ENCODE data around the gene TBC1D14. TPM values are rescaled to one million over a fixed set of nuclear protein-coding genes. Genes with fewer than 3 reads are reported as not detected.

The TBC1D14 gene
- total and polyA plus RNA-seq, 10 of the 15 experiments (the other 5 are each of a cell fraction or from before 2014, with no cell fraction given): 0.87 to 39.3 (median 30.1) TPM

DNA sequence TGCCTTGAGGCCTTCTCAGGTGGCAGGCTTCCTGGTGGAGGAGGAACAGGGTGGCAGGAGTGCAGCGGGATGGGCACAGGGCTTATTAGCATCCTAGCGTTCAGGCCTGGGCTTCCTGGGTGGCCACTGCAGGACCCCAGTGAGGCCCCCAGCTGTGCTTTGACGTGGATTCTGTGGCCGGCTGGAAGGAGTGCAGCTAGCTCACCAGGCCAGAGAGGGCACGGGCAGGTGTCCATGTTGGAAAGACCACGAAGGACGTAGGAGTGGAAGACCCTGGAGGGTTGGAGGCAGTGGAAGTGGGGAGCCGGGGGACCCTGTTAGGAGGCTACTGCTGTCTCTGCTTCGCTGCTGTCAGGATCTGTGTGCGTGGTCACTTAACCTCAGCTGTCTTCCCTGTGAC is 120.3 kb downstream of the TBC1D14 start:
- BruUV-seq (replicated peaks): no TSS peak
- Histone ChIP-seq H3K9ac (ENCODE audit: control insufficient read depth, insufficient read depth, low read length) (no peak overlapping the region), H3K36me3 (ENCODE audit: control insufficient read depth in 2 of 2, insufficient read depth in 2 of 2, low read length in 1 of 2) (peaks cover 9 to 22% of the 10 kb centered on the region in 2 experiments), H3K27me3 (replicated peaks in 1 of 2; ENCODE audit: control insufficient read depth in 2 of 2, insufficient read depth in 2 of 2, low read length in 1 of 2) (no peaks in the 10 kb centered on the region), H3K4me3 (no peak overlapping the region), H2AFZ (ENCODE audit: control insufficient read depth, low read depth, low read length) (no peak overlapping the region), H3K9me3 (replicated peaks; ENCODE audit: control insufficient read depth, insufficient read depth, low read length) (no peaks in the 10 kb centered on the region), H3K4me2 (ENCODE audit: control insufficient read depth, insufficient read depth) (no peak overlapping the region), H3K79me2 (ENCODE audit: control insufficient read depth, insufficient read depth, low read length) (no peaks in the 10 kb centered on the region), H3K4me1 (ENCODE audit: control insufficient read depth, insufficient read depth, low read length) (no peaks in the 10 kb centered on the region), H3K27ac (ENCODE audit: control insufficient read depth, insufficient read depth) (no peak overlapping the region), H4K20me1 (ENCODE audit: control insufficient read depth, insufficient read depth) (no peaks in the 10 kb centered on the region)
- intact Hi-C loops (cut with micrococcal nuclease; ENCODE audit: unreplicated experiment) (no loop called here), in situ Hi-C loops (cut with MboI) (no loop called here)
- POLR2A ChIA-PET: no interaction called here
- CTCF ChIA-PET: no interaction called here
- RAD21 ChIA-PET (ENCODE audit: unreplicated experiment): no interaction called here
- DNase-seq (ENCODE audit: low read depth, low spot score) (no peak), FAIRE-seq (no peak), ATAC-seq (no peak)
- 97% methylated on average over 10 of the region's 10 CpGs for WGBS (ENCODE audit: insufficient coverage, insufficient replicate concordance, low lambda C conversion rate, missing lambda C conversion rate)
- TF ChIP-seq USF2 (IDR thresholded peaks at IDR 0.05; ENCODE audit: borderline replicate concordance, low read depth, low read length) (no peak), ATF7 (IDR thresholded peaks at IDR 0.05; ENCODE audit: low read depth) (no peak), NFXL1 (IDR thresholded peaks at IDR 0.05; ENCODE audit: borderline replicate concordance) (no peak), JUNB (IDR thresholded peaks at IDR 0.05) (no peak)
- SMC1A ChIA-PET (ENCODE audit: uncharacterized antibody, unreplicated experiment): interaction anchor here (0.8 kb wide), 1 partner anchor 119 kb away, joined by 3 read pairs; no protein-coding TSS in a partner anchor

- H4K20me1 ChIP-seq (ENCODE audit: control insufficient read depth, insufficient read depth): no peaks in the 10 kb centered on the region
- no peak for FAIRE-seq
- RAD21 ChIA-PET (ENCODE audit: unreplicated experiment): no interaction called here
- no peak overlapping the region for H3K4me3 ChIP-seq
- no peaks in the 10 kb centered on the region for H3K9me3 ChIP-seq (replicated peaks; ENCODE audit: control insufficient read depth, insufficient read depth, low read length)
- SMC1A ChIA-PET (ENCODE audit: uncharacterized antibody, unreplicated experiment): interaction anchor here (0.8 to 0.9 kb wide), 2 partner anchors 15 to 120 kb away, joined by 3 read pairs; no protein-coding TSS in a partner anchor
- intact Hi-C loops (cut with micrococcal nuclease; ENCODE audit: unreplicated experiment) (no loop called here), in situ Hi-C loops (cut with MboI) (no loop called here)
- H3K36me3 ChIP-seq (ENCODE audit: control insufficient read depth in 2 of 2, insufficient read depth in 2 of 2, low read length in 1 of 2): peaks cover 9 to 17% of the 10 kb centered on the region in 2 experiments
- 93% methylated on average over 10 of the region's 10 CpGs for WGBS (ENCODE audit: insufficient coverage, insufficient replicate concordance, low lambda C conversion rate, missing lambda C conversion rate)
- DNase-seq (ENCODE audit: low read depth, low spot score): no peak
- POLR2A ChIA-PET: no interaction called here
- no peaks in the 10 kb centered on the region for H3K79me2 ChIP-seq (ENCODE audit: control insufficient read depth, insufficient read depth, low read length)
- H3K4me1 ChIP-seq (ENCODE audit: control insufficient read depth, insufficient read depth, low read length): no peaks in the 10 kb centered on the region
- TSS peak; percentile 57 for BruUV-seq (replicated peaks)
- CTCF ChIA-PET: no interaction called here
- TF ChIP-seq MTA3 (IDR thresholded peaks at IDR 0.05; ENCODE audit: borderline replicate concordance, low read length) (no peak), USF2 (IDR thresholded peaks at IDR 0.05; ENCODE audit: borderline replicate concordance, low read depth, low read length) (no peak), NR2C2 (IDR thresholded peaks at IDR 0.05; ENCODE audit: borderline replicate concordance, control insufficient read depth, insufficient read length, low read depth) (no peak), NRF1 (conservative IDR thresholded peaks at IDR 0.05; ENCODE audit: low read depth, low read length) (no peak), SRF (IDR thresholded peaks at IDR 0.05; ENCODE audit: low read depth in 2 of 2, low read length in 2 of 2) (no peak), CREM (IDR thresholded peaks at IDR 0.05; ENCODE audit: low read depth) (no peak)
- TF ChIP-seq, protein P1, sequence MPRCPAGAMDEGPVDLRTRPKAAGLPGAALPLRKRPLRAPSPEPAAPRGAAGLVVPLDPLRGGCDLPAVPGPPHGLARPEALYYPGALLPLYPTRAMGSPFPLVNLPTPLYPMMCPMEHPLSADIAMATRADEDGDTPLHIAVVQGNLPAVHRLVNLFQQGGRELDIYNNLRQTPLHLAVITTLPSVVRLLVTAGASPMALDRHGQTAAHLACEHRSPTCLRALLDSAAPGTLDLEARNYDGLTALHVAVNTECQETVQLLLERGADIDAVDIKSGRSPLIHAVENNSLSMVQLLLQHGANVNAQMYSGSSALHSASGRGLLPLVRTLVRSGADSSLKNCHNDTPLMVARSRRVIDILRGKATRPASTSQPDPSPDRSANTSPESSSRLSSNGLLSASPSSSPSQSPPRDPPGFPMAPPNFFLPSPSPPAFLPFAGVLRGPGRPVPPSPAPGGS (IDR thresholded peaks at IDR 0.05; ENCODE audit: borderline replicate concordance, insufficient read depth, low read depth, low read length, poor library complexity, severe bottlenecking): no peak
- no peak overlapping the region for H3K4me2 ChIP-seq (ENCODE audit: control insufficient read depth, insufficient read depth)
- H3K9ac ChIP-seq (ENCODE audit: control insufficient read depth, insufficient read depth, low read length): no peak overlapping the region
- no peak for ATAC-seq
- H3K27ac ChIP-seq (ENCODE audit: control insufficient read depth, insufficient read depth): no peak overlapping the region
- no peaks in the 10 kb centered on the region for H3K27me3 ChIP-seq (replicated peaks in 1 of 2; ENCODE audit: control insufficient read depth in 2 of 2, insufficient read depth in 2 of 2, low read length in 1 of 2)
- no peak overlapping the region for H2AFZ ChIP-seq (ENCODE audit: control insufficient read depth, low read depth, low read length)
These were observed 121.2 kb downstream of the TBC1D14 start for GRCh38 chr4:7030856-7031255.
